Lower leg skin (tissue), 4 donors: ENCODE results near the gene VASN. TPM values are rescaled to one million over a fixed set of nuclear protein-coding genes. Genes with fewer than 3 reads are reported as not detected.
"Not testable (repeated sequence)": the region's sequence is repeated elsewhere in the genome, so short reads cannot be mapped to it uniquely, and the experiment has no call there.

Experiments used
- DNase-seq, 2 donors: peaks; one replicate each; pipeline ENCODE4 v3.0.0-alpha.2; 2019; ENCODE audit warnings: low spot score in 2 of 2
- H3K4me3 ChIP-seq: fragments of 200-600 bp; sonication (generic); 2 replicates; pipeline ENCODE4 v1.5.1; 2017; ENCODE audit warnings: mild to moderate bottlenecking, low read depth; ENCODE audit not compliant: poor library complexity, severe bottlenecking
- POLR2A ChIP-seq, 2 donors: fragments of 450-650 bp; IDR thresholded peaks; one replicate each; pipeline ENCODE4 v1.6.1; 2016 to 2017; ENCODE audit warnings: antibody characterized with exemption in 2 of 2, mild to moderate bottlenecking in 1 of 2, moderate library complexity in 1 of 2
- WGBS, 2 donors: methylation state at CpG; one replicate each; pipeline ENCODE4 v1.1.5; 2018; 5-methylcytosine and 5-hydroxymethylcytosine counted together
- intact Hi-C: fragments of 100-400 bp; cut with DNase I; formaldehyde crosslinking; loops from one replicate; pipeline ENCODE4 v1.15.0; 2023; ENCODE audit warnings: low total_unique reads
- total RNA-seq, 4 donors: library from RNA; depleted of rRNA; stranded (reverse); fragments of >200 nt; gene quantifications; one replicate each; pipeline ENCODE4 v1.1.0, GENCODE V29; 2016
- TF ChIP-seq, protein P1 (sequence below), 3 donors: fragments of 450-650 bp; IDR thresholded peaks; one replicate each; pipeline ENCODE4 v1.5.1; 2016; ENCODE audit warnings: antibody characterized with exemption in 3 of 3, mild to moderate bottlenecking in 3 of 3, moderate library complexity in 2 of 3

The VASN gene
- total RNA-seq, 4 donors from 2014 or later = 35.6 to 52.8 (median 46.7) TPM

DNA sequence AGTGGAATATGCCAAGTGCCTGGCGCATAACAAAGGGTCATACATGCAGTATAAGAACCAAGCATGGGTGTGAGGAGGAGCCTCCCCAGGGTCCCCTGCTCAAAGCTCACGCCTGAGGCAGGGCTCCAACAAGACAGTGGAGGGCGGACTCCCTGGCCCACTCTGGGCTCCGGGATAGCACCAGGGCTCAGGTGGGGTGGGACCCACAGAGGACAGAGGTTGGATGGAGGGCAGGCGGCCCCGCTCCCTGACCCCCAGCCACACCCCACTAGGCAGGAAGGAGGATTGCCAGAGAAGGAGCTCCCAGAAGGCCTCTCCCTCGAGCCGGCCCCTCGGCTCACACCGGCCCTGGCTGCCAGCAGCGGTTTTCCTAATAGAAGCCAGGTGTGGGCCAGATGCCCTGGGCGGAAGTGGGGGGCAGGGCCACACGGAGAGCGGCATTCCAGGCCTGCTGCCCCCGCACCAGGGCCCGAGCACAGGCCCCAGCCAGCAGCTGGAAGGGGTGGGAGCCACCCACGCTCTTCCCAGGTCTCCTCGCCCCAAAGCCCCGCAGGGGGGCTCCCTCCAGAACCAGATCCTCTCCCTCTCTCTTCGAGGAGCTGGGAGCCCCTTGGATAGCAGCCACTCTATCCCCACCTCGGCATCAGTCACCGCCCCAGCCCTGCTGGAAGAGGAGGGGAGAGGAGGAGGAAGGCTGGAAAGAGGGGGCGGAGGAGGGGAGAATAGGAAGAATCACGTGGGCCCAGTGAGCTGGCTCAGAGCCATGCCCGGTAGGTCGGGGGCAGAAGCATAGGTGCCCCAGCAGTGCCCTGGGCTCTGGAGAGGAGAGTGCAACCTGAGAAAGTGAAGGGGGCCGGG lies 21.0 kb downstream of the VASN start:
- H3K4me3 ChIP-seq = no peak overlapping the region

DNA sequence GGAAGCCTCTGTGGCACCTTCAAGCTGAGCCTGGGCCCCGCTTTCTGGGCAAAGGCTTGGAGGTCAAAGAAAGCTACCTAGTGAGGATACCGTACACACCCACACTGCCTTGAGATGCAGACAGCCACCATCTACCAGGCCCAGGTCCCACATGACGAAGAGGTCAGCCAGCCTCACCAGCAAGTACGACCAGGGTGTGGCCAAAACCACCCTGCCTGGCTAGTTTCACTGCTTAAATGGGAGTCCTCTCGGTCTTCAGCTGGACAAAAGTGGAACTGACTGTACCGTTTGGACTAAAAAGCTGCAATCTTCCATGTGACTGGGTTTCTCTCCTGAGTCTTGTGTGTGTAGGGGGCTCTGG lies 21.6 kb downstream of the VASN start:
- intact Hi-C loops = loop anchor here (10.0 kb wide), 1 partner anchor 188 kb away; no protein-coding TSS in a partner anchor
- H3K4me3 ChIP-seq = no peak overlapping the region
- no peak for DNase-seq
- 56 to 81% methylated on average over 5 to 6 of the region's 6 CpGs for WGBS, 2 donors
- TF ChIP-seq, protein P1, sequence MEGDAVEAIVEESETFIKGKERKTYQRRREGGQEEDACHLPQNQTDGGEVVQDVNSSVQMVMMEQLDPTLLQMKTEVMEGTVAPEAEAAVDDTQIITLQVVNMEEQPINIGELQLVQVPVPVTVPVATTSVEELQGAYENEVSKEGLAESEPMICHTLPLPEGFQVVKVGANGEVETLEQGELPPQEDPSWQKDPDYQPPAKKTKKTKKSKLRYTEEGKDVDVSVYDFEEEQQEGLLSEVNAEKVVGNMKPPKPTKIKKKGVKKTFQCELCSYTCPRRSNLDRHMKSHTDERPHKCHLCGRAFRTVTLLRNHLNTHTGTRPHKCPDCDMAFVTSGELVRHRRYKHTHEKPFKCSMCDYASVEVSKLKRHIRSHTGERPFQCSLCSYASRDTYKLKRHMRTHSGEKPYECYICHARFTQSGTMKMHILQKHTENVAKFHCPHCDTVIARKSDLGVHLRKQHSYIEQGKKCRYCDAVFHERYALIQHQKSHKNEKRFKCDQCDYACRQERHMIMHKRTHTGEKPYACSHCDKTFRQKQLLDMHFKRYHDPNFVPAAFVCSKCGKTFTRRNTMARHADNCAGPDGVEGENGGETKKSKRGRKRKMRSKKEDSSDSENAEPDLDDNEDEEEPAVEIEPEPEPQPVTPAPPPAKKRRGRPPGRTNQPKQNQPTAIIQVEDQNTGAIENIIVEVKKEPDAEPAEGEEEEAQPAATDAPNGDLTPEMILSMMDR (IDR thresholded peaks at IDR 0.05) = no peak
- no peak for TF ChIP-seq POLR2A (IDR thresholded peaks at IDR 0.05)

More for the DNA sequence above, 21.0 kb downstream of the VASN start:
- no peak for TF ChIP-seq POLR2A (IDR thresholded peaks at IDR 0.05)
- TF ChIP-seq, protein P1 (IDR thresholded peaks at IDR 0.05) = no peak
- 38 to 48% methylated on average over 25 of the region's 27 CpGs for WGBS, 2 donors
- intact Hi-C loops = loop anchor here (10.0 kb wide), 1 partner anchor 188 kb away; no protein-coding TSS in a partner anchor
- no peak for DNase-seq

DNA sequence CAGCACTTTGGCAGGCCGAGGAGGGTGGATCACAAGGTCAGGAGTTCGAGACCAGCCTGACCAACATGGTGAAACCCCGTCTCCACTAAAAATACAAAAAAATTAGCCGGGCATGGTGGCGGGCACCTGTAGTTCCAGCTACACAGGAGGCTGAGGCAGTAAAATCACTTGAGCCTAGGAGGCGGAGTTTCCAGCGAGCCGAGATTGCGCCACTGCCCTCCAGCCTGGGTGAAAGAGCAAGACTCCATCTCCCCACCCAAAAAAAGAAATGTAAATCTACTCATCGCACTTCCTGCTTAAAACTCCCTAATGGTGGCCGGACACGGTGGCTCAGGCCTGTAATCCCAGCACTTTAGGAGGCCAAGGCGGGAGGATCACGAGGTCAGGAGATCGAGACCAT lies 22.2 kb downstream of the VASN start:
- intact Hi-C loops = loop anchor here (10.0 kb wide), 1 partner anchor 189 kb away; no protein-coding TSS in a partner anchor
- not testable (repeated sequence) for DNase-seq, H3K4me3 ChIP-seq
- 92 to 94% methylated on average over 15 of the region's 15 CpGs for WGBS, 2 donors

DNA sequence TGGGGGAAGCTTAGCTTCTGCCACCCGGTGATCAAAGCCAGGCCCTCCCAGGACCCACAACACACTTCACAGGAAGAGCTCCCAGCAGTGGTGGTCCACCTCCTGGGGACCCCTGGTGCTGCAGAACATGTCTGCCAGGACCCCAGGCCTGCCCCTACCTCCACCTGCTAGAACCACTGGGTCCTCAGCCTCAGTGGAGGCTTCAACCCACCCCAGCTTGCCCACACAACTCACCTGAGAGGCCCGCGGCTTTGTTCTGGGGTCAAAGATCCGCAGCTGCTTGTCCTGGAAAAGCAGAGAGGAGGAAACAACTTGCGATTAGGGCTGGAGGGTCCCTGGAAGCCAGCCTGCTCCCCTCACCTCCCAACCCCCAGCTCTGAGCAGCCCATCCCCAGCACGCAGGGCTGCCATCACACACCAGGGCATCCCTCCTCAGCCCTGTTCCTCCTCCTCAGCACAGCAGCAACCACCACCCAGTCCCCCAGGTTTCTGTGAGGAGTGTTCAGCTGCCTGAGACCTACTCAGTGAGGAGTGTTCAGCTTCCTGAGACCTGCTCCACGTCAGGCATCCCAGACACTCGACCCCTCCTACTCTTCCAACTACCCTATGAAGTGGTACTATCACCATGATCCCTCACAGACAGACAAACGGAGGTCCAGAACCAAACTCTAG lies 23.5 kb downstream of the VASN start:
- DNase-seq = no peak
- intact Hi-C loops = loop anchor here (10.0 kb wide), 1 partner anchor 190 kb away; no protein-coding TSS in a partner anchor
- whole genome bisulfite sequencing, 2 donors = 82 to 85% methylated on average over 8 to 9 of the region's 9 CpGs
- no peak overlapping the region for H3K4me3 ChIP-seq
- TF ChIP-seq POLR2A (IDR thresholded peaks at IDR 0.05) = no peak
- TF ChIP-seq, protein P1 (IDR thresholded peaks at IDR 0.05) = no peak

DNA sequence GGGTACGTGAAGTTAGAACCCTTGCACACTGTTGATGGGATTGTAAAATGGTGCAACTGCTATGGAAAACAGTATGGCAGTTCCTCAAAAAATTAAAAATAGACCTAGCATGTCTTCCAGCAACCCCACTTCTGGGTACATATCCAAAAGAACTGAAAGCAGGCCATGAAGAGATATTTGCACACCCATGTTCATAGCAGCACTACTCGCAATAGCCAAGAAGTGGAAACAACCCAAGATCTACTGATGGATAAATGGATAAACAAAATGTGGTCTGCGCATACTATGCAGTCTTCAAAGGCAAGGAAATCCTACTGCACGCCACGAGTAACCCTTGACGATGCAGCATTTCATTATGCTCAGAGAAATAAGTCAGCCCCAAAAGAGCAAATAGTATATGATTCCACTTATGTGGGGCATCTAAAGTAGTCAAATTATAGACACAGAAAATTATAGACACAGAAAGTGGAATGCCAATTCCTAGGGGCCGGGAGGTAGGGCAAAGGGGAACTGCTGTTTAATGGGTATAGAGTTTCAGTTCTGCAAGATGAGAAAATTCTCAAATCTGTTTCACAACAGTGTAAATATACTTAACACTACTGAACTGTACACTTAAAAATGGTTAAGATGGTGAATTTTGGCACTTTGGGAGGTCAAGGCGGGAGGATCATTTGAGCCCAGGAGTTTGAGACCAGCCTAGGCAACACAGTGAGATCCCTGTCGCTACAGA lies 27.5 kb downstream of the VASN start:
- WGBS, 2 donors = 89 to 91% methylated on average over 9 of the region's 9 CpGs
- DNase-seq = no peak
- no peak overlapping the region for H3K4me3 ChIP-seq
- TF ChIP-seq, protein P1 (IDR thresholded peaks at IDR 0.05) = no peak
- no peak for TF ChIP-seq POLR2A (IDR thresholded peaks at IDR 0.05)
- intact Hi-C loops = loop anchor here (10.0 kb wide), 1 partner anchor 194 kb away; no protein-coding TSS in a partner anchor
